ENCODE data around the gene GPANK1.

GRCh38 chr6:31642798-31643570, 21.8 kb downstream of the GPANK1 start:
- TF ChIP-seq POLR2AphosphoS5 (IDR thresholded peaks at IDR 0.05) (no peak), POLR2A (IDR thresholded peaks at IDR 0.05) (no peak)

All from breast epithelium (tissue), 3 donors.